ENCODE results near the gene CXorf49B. TPM values are rescaled to one million over a fixed set of nuclear protein-coding genes. Genes with fewer than 3 reads are reported as not detected.

The CXorf49B gene
- polyA plus RNA-seq, 1 donor = not detected

DNA sequence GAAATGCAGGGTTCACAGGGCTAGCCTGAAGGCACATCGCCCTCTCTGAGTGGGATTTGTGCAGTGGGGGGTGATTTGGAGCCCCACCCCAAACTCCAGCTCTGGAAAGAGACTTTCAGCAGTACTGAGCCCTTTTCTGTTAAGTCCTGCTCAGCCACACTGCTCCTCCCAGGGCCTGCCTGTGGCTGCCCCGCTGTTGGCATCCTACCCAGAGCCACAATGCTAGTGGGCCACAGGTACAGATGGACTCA lies 52.7 kb downstream of the CXorf49B start:
- DNase-seq (ENCODE audit: low read depth) = no peak

Other genes with a start within 250 kb of the CXorf49B start
- gene OGT, start 230.2 kb upstream of the CXorf49B start, polyA plus RNA-seq (ENCODE audit: insufficient read length) = 145 TPM
- gene GCNA, start 184.9 kb upstream of the CXorf49B start, polyA plus RNA-seq (ENCODE audit: insufficient read length) = 2.8 TPM
- 0.19 TPM for gene CXCR3, start 144.8 kb upstream of the CXorf49B start, polyA plus RNA-seq (ENCODE audit: insufficient read length)
- not detected for gene CXorf49, start 45.1 kb upstream of the CXorf49B start, polyA plus RNA-seq (ENCODE audit: insufficient read length)
- 6.7 TPM for gene NHSL2, start 147.5 kb downstream of the CXorf49B start, polyA plus RNA-seq (ENCODE audit: insufficient read length)

Measured in forelimb muscle (tissue), 1 donor.